ENCODE measurements around the gene TLR8.

- TF ChIP-seq GATAD2A (CRISPR knock-in tag; IDR thresholded peaks at IDR 0.05), result no peak
- no peak for TF ChIP-seq CREB1 (IDR thresholded peaks at IDR 0.05)
- TF ChIP-seq CREB1 (CRISPR knock-in tag; IDR thresholded peaks at IDR 0.05), result no peak
- no peak for TF ChIP-seq JUND (CRISPR knock-in tag; IDR thresholded peaks at IDR 0.05)
These were observed 41.1 kb upstream of the TLR8 start for GRCh38 chrX:12865359-12865758.

Data from HepG2 (cell line).